Keratinocyte (primary cell): ENCODE data around the gene SLFN5.

Experiments used
- CTCF ChIP-seq, 3 experiments: IDR thresholded peaks in 1 of 3; conservative IDR thresholded peaks in 1 of 3; optimal IDR thresholded peaks in 1 of 3; 2 replicates in 2 of 3; 3 replicates in 1 of 3; pipeline versions ENCODE3 to v1.5.1; 2011; ENCODE audit warnings: low read length in 3 of 3, mild to moderate bottlenecking in 3 of 3, moderate library complexity in 2 of 3, control low read depth in 1 of 3, inconsistent platforms in 1 of 3; ENCODE audit not compliant: insufficient read depth in 2 of 3; ENCODE audit errors: extremely low read depth in 1 of 3
- EZH2 ChIP-seq: IDR thresholded peaks from one replicate; pipeline ENCODE4 v1.6.1; 2012; ENCODE audit warnings: inconsistent platforms, mild to moderate bottlenecking, low read length, moderate library complexity

- TF ChIP-seq EZH2 = no peak
- TF ChIP-seq CTCF (optimal IDR thresholded peaks at IDR 0.05 in 1 of 3, IDR thresholded peaks at IDR 0.05 in 1 of 3, conservative IDR thresholded peaks at IDR 0.05 in 1 of 3; ENCODE audit: extremely low read depth in 1 of 3, insufficient read depth in 2 of 3, low read length in 3 of 3) = no peak
These were observed 29.4 kb upstream of the SLFN5 start for GRCh38 chr17:35213412-35213940.
